Measurements from ENCODE around the gene SCAMP1. TPM values are rescaled to one million over a fixed set of nuclear protein-coding genes. Genes with fewer than 3 reads are reported as not detected.

SCAMP1 gene
- polyA plus RNA-seq, 1 of the 3 experiments (the other 2 are of a cell fraction): 11.5 TPM

GRCh38 chr5:78512435-78512834 is 152.0 kb downstream of the SCAMP1 start (continued):
- TF ChIP-seq FOSL2 (IDR thresholded peaks at IDR 0.05; ENCODE audit: borderline replicate concordance, low read depth): no peak
- no peak for TF ChIP-seq NRF1 (IDR thresholded peaks at IDR 0.05; ENCODE audit: low read depth, low read length)
- TF ChIP-seq JUND (IDR thresholded peaks at IDR 0.05): no peak
- no peak for TF ChIP-seq CHD2 (IDR thresholded peaks at IDR 0.05; ENCODE audit: low read length, partially characterized antibody)
- TF ChIP-seq MAX (IDR thresholded peaks at IDR 0.05; ENCODE audit: low read depth): no peak
- TF ChIP-seq RCOR1 (IDR thresholded peaks at IDR 0.05; ENCODE audit: low read length): no peak

GRCh38 chr5:78513441-78513840 is 153.0 kb downstream of the SCAMP1 start:
- Histone ChIP-seq H3K4me3 (ENCODE audit: low read depth in 2 of 2, low read length in 1 of 2) (no peak overlapping the region), H3K36me3 (replicated peaks in 1 of 2; ENCODE audit: control insufficient read depth in 1 of 2, insufficient read depth in 2 of 2, low read length in 1 of 2) (peaks cover 0 to 13% of the 10 kb centered on the region in 2 experiments), H3K9ac (no peak overlapping the region), H3K79me2 (ENCODE audit: insufficient read depth) (peaks cover 98% of the 10 kb centered on the region), H2AFZ (ENCODE audit: low read depth) (no peak overlapping the region), H3K9me3 (no peaks in the 10 kb centered on the region), H3K4me1 (ENCODE audit: control insufficient read depth in 1 of 2, insufficient read depth in 2 of 2, low read depth in 1 of 2, low read length in 1 of 2) (peaks cover 12 to 18% of the 10 kb centered on the region in 2 experiments; a peak in 3 of 4 replicates), H3F3A (replicated peaks; ENCODE audit: insufficient read depth) (peaks cover 6% of the 10 kb centered on the region), H3K4me2 (no peak overlapping the region), H3K27ac (ENCODE audit: low read depth in 2 of 2, low read length in 1 of 2) (peak overlapping the region in 1 of 2 experiments; percentile 59; a peak in 1 of 4 replicates), H4K20me1 (ENCODE audit: insufficient read depth) (no peaks in the 10 kb centered on the region), H3K27me3 (ENCODE audit: insufficient read depth) (no peaks in the 10 kb centered on the region), H3K9me2 (no peaks in the 10 kb centered on the region)
- ChIA-PET POLR2A (no interaction called here), CTCF (no interaction called here)
- no peak for TF ChIP-seq MAX (IDR thresholded peaks at IDR 0.05; ENCODE audit: low read depth)
- TF ChIP-seq, protein P1, sequence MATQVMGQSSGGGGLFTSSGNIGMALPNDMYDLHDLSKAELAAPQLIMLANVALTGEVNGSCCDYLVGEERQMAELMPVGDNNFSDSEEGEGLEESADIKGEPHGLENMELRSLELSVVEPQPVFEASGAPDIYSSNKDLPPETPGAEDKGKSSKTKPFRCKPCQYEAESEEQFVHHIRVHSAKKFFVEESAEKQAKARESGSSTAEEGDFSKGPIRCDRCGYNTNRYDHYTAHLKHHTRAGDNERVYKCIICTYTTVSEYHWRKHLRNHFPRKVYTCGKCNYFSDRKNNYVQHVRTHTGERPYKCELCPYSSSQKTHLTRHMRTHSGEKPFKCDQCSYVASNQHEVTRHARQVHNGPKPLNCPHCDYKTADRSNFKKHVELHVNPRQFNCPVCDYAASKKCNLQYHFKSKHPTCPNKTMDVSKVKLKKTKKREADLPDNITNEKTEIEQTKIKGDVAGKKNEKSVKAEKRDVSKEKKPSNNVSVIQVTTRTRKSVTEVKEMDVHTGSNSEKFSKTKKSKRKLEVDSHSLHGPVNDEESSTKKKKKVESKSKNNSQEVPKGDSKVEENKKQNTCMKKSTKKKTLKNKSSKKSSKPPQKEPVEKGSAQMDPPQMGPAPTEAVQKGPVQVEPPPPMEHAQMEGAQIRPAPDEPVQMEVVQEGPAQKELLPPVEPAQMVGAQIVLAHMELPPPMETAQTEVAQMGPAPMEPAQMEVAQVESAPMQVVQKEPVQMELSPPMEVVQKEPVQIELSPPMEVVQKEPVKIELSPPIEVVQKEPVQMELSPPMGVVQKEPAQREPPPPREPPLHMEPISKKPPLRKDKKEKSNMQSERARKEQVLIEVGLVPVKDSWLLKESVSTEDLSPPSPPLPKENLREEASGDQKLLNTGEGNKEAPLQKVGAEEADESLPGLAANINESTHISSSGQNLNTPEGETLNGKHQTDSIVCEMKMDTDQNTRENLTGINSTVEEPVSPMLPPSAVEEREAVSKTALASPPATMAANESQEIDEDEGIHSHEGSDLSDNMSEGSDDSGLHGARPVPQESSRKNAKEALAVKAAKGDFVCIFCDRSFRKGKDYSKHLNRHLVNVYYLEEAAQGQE (IDR thresholded peaks at IDR 0.05; ENCODE audit: low read depth, low read length): no peak
- TF ChIP-seq, protein P2, sequence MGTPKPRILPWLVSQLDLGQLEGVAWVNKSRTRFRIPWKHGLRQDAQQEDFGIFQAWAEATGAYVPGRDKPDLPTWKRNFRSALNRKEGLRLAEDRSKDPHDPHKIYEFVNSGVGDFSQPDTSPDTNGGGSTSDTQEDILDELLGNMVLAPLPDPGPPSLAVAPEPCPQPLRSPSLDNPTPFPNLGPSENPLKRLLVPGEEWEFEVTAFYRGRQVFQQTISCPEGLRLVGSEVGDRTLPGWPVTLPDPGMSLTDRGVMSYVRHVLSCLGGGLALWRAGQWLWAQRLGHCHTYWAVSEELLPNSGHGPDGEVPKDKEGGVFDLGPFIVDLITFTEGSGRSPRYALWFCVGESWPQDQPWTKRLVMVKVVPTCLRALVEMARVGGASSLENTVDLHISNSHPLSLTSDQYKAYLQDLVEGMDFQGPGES (IDR thresholded peaks at IDR 0.05; ENCODE audit: low read depth, low read length): no peak
- 87% methylated on average over 6 of the region's 6 CpGs for WGBS (ENCODE audit: low lambda C conversion rate)
- no peak for DNase-seq
